ENCODE results near the gene DOCK4.

DNA sequence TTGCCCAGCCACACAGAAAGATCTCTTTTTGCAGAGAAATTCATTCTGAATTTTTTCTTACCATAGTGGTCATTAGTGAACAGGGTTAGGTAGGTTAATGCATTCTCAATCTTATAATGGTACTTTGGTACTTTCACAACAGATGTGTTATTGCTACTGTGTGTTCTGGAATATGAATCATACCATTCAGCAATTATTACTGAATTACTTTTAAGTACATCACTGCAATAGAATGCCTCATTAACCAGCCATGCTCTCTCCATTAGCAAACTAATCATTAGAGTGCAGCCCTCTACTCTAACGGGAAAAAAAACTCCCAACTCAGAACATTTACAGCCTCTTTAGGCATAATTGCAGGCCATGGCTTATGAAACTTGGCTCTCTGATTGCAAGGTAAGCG is 102.1 kb downstream of the DOCK4 start:
- TF ChIP-seq, protein P1, sequence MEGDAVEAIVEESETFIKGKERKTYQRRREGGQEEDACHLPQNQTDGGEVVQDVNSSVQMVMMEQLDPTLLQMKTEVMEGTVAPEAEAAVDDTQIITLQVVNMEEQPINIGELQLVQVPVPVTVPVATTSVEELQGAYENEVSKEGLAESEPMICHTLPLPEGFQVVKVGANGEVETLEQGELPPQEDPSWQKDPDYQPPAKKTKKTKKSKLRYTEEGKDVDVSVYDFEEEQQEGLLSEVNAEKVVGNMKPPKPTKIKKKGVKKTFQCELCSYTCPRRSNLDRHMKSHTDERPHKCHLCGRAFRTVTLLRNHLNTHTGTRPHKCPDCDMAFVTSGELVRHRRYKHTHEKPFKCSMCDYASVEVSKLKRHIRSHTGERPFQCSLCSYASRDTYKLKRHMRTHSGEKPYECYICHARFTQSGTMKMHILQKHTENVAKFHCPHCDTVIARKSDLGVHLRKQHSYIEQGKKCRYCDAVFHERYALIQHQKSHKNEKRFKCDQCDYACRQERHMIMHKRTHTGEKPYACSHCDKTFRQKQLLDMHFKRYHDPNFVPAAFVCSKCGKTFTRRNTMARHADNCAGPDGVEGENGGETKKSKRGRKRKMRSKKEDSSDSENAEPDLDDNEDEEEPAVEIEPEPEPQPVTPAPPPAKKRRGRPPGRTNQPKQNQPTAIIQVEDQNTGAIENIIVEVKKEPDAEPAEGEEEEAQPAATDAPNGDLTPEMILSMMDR (conservative IDR thresholded peaks at IDR 0.05): no peak
- no peak for TF ChIP-seq ZFX (IDR thresholded peaks at IDR 0.05)

Data from C4-2B (cell line).